ENCODE measurements around the gene ZSWIM2.
"Not testable (repeated sequence)": the region's sequence is repeated elsewhere in the genome, so short reads cannot be mapped to it uniquely, and the experiment has no call there.

ZSWIM2 gene, protein sequence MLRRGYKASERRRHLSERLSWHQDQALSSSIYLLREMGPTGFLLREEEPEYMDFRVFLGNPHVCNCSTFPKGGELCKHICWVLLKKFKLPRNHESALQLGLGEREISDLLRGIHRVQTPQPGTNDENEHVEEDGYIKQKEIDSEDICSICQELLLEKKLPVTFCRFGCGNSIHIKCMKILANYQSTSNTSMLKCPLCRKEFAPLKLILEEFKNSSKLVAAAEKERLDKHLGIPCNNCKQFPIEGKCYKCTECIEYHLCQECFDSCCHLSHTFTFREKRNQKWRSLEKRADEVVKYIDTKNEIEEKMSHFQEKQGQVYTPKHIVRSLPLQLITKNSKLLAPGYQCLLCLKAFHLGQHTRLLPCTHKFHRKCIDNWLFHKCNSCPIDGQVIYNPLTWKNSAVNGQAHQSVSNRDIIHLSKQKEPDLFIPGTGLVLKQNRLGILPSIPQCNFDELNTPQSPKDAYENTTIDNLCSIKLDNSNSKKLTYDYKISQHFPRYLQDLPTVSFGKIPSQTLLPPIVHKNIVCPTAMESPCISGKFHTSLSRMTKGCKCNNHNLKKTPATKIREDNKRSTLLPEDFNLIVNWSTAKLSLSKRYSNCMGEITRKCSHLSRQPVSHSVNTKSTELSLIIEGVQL

DNA sequence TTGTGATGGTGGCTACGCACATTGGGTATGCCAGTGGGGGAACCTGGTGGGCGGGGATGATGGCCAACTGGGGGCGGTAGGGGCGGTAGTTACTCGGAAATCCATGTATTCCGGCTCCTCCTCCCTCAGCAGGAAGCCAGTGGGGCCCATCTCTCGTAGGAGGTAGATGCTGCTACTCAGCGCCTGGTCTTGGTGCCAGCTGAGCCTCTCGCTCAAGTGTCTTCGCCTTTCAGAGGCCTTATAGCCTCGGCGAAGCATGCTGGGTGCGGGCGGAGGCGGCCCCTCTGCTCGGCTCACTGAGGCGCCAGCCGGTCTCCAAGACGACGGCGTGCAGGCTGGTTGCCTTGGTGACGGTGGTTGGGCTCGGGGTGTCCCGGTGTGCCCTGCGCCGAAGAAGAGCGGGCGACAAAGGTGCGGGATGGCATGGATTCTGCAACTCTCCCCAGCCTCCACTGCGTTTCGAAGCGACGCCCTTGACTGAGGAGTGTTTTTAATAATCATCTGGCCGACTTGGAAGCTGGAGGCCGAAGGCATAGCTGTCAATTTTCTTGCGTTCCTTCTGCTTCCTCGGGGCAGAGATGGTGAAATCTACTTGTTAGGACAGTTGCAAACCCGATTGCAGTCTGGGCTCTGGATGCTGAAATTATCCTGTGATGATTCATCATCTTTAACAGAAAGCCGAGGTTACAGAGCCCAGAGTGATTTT lies at the start of gene ZSWIM2:
TSS of gene ZSWIM2 (minus strand) at position 298 of the 706 bp plus-strand sequence. CDS start at position 258, 40 bp downstream.
- H3K4me3 ChIP-seq (ENCODE audit: low read length) = peak within 1 kb of the TSS; percentile 63
- TF ChIP-seq, protein P1, sequence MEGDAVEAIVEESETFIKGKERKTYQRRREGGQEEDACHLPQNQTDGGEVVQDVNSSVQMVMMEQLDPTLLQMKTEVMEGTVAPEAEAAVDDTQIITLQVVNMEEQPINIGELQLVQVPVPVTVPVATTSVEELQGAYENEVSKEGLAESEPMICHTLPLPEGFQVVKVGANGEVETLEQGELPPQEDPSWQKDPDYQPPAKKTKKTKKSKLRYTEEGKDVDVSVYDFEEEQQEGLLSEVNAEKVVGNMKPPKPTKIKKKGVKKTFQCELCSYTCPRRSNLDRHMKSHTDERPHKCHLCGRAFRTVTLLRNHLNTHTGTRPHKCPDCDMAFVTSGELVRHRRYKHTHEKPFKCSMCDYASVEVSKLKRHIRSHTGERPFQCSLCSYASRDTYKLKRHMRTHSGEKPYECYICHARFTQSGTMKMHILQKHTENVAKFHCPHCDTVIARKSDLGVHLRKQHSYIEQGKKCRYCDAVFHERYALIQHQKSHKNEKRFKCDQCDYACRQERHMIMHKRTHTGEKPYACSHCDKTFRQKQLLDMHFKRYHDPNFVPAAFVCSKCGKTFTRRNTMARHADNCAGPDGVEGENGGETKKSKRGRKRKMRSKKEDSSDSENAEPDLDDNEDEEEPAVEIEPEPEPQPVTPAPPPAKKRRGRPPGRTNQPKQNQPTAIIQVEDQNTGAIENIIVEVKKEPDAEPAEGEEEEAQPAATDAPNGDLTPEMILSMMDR (conservative IDR thresholded peaks at IDR 0.05; ENCODE audit: low read length) = no peak
- peak; percentile 98 for DNase-seq (ENCODE audit: low read depth)

DNA sequence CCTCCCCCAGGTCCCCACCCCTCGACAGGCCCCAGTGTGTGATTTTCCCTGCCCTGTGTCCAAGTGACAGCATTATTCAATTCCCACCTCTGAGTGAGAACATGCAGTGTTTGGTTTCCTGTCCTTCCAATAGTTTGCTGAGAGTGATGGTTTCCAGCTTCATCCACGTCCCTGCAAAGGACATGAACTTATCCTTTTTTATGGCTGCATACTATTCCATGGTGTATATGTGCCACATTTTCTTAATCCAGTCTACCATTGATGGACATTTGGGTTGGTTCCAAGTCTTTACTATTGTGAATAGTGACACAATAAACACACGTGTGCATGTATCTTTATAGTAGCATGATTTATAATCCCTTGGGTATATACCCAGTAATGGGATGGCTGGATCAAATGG lies 47.2 kb upstream of the ZSWIM2 start:
- not testable (repeated sequence) for DNase-seq (ENCODE audit: low read depth); H3K4me3 ChIP-seq (ENCODE audit: low read length)

DNA sequence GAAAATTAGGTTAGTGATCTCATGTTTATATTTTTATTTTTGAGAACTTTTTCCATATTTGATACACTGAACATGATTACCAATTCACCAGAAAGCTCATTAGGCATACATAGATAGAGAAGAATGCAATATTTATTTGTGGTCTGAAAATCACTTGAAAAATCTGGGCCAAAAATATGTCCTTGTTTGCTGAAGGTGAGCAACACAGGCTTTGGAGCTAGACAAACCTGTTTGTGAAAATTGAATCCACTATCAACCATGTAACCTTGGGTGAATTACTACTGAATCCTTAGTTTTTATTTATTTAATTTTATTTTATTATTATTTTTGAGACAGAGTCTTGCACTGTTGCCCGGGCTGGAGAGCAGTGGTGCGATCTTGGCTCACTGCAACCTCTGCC lies 46.5 kb upstream of the ZSWIM2 start:
- DNase-seq (ENCODE audit: low read depth) = no peak
- TF ChIP-seq, protein P1 (conservative IDR thresholded peaks at IDR 0.05; ENCODE audit: low read length) = no peak
- no peak overlapping the region for H3K4me3 ChIP-seq (ENCODE audit: low read length)

DNA sequence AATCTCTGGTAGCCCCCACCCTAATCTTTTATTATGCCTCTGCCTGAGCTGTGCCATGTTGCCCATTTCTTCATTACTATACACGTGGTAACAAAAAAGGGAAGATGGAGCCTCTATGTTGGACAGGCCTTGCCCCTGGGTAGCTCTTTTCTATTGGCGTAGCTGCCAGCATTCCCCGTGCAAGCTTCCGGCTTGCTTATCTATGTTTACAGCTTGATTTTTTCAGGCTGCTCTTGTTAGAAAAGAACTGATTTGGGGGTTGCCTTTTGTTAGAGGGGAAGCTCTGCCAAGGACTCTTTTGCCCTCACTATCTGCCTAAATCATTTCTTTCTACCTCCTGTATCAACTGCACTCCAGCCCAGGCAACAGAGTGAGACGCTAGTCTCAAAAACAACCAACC lies 45.5 kb upstream of the ZSWIM2 start:
- no peak overlapping the region for H3K4me3 ChIP-seq (ENCODE audit: low read length)
- no peak for DNase-seq (ENCODE audit: low read depth)
- TF ChIP-seq, protein P1 (conservative IDR thresholded peaks at IDR 0.05; ENCODE audit: low read length) = no peak

- no peak overlapping the region for H3K4me3 ChIP-seq (ENCODE audit: low read length)
- no peak for DNase-seq (ENCODE audit: low read depth)
- TF ChIP-seq, protein P1 (conservative IDR thresholded peaks at IDR 0.05; ENCODE audit: low read length) = no peak
Observed at GRCh38 chr2:186892821-186893220, 43.9 kb upstream of the ZSWIM2 start.

GRCh38 chr2:186891185-186891621 lies 42.2 kb upstream of the ZSWIM2 start:
- DNase-seq (ENCODE audit: low read depth) = peak; percentile 21
- H3K4me3 ChIP-seq (ENCODE audit: low read length) = no peak overlapping the region
- TF ChIP-seq, protein P1 (conservative IDR thresholded peaks at IDR 0.05; ENCODE audit: low read length) = no peak

DNA sequence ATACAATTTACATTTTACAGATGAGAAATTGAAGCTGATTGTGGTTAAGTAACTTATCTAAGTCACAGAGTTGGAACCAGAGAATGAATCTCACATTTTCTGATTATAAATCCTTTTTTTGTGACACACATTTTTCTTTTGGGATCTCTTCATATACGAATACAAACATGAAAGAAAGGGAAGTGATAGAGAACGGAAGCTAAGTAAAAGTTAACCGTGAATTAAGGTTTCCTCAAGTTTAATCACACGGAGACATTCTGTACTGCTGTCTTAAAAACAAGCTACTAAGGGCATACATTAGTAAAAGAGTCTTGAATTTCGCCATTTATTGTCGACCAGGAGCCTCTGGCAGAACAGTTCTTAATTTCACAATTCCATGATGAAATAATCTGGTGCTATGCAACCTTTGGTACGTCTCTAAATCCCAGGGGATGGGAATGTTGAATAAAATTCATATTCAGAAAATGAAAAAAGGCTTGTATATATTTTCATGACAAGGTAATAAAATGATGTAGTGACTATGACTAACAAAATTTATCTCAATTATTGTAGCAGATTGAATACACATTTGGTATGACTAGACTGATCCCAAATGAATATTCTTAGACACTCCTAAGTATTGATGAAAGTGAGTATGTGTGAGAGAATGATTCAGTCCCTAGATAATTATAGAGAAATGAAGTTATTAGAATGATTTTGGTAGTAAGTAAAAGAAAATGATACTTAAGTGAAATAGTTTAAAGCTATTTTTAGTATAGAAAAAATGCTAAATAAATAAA lies 40.3 kb upstream of the ZSWIM2 start:
- H3K4me3 ChIP-seq (ENCODE audit: low read length) = no peak overlapping the region
- DNase-seq (ENCODE audit: low read depth) = peak; percentile 33
- TF ChIP-seq, protein P1 (conservative IDR thresholded peaks at IDR 0.05; ENCODE audit: low read length) = no peak
